ENCODE results near the gene SLC6A8.
"Not testable (repeated sequence)": the region's sequence is repeated elsewhere in the genome, so short reads cannot be mapped to it uniquely, and the experiment has no call there.

Gene SLC6A8

GRCh38 chrX:153731117-153731844 is 43.6 kb downstream of the SLC6A8 start:
- DNase-seq (ENCODE audit: low read depth in 2 of 2), result no peak

- no peak for DNase-seq (ENCODE audit: low read depth in 2 of 2)
Observed at GRCh38 chrX:153731845-153732215, 44.1 kb downstream of the SLC6A8 start.

- no peak for DNase-seq (ENCODE audit: low read depth in 2 of 2)
Observed at GRCh38 chrX:153732401-153732800, 44.7 kb downstream of the SLC6A8 start.

GRCh38 chrX:153733651-153734240 is 46.0 kb downstream of the SLC6A8 start:
- no peak for DNase-seq (ENCODE audit: low read depth in 2 of 2)

- no peak for DNase-seq (ENCODE audit: low read depth in 2 of 2)
Observed at GRCh38 chrX:153734871-153735270, 47.1 kb downstream of the SLC6A8 start.

GRCh38 chrX:153735274-153735673 is 47.5 kb downstream of the SLC6A8 start:
- DNase-seq (ENCODE audit: low read depth in 2 of 2), result no peak

GRCh38 chrX:153736071-153736820 is 48.5 kb downstream of the SLC6A8 start:
- DNase-seq (ENCODE audit: low read depth in 2 of 2), result no peak

GRCh38 chrX:153736871-153737441 is 49.2 kb downstream of the SLC6A8 start:
- no peak for DNase-seq (ENCODE audit: low read depth in 2 of 2)

GRCh38 chrX:153738056-153738605 is 50.4 kb downstream of the SLC6A8 start:
- no peak for DNase-seq (ENCODE audit: low read depth in 2 of 2)

GRCh38 chrX:153739754-153740486 is 52.2 kb downstream of the SLC6A8 start:
- DNase-seq (ENCODE audit: low read depth in 2 of 2), result no peak

- DNase-seq (ENCODE audit: low read depth in 2 of 2), result no peak
Observed at GRCh38 chrX:153740631-153741222, 53.0 kb downstream of the SLC6A8 start.

GRCh38 chrX:153741446-153741845 is 53.7 kb downstream of the SLC6A8 start:
- no peak for DNase-seq (ENCODE audit: low read depth in 2 of 2)

- DNase-seq (ENCODE audit: low read depth in 2 of 2), result not testable (repeated sequence)
Observed at GRCh38 chrX:153742111-153742510, 54.4 kb downstream of the SLC6A8 start.

GRCh38 chrX:153742796-153743467 is 55.2 kb downstream of the SLC6A8 start:
- DNase-seq (ENCODE audit: low read depth in 2 of 2), result not testable (repeated sequence)

GRCh38 chrX:153743468-153744209 is 55.9 kb downstream of the SLC6A8 start:
- not testable (repeated sequence) for DNase-seq (ENCODE audit: low read depth in 2 of 2)

- no peak for DNase-seq (ENCODE audit: low read depth in 2 of 2)
Observed at GRCh38 chrX:153744210-153745066, 56.7 kb downstream of the SLC6A8 start.

GRCh38 chrX:153745067-153745433 is 57.3 kb downstream of the SLC6A8 start:
- not testable (repeated sequence) for DNase-seq (ENCODE audit: low read depth in 2 of 2)

Measured in activated CD8-positive, alpha-beta memory T cell treated with anti-CD3 and anti-CD28 coated beads for 4 hours (primary cell).